ENCODE data around the gene BRD1.

DNA sequence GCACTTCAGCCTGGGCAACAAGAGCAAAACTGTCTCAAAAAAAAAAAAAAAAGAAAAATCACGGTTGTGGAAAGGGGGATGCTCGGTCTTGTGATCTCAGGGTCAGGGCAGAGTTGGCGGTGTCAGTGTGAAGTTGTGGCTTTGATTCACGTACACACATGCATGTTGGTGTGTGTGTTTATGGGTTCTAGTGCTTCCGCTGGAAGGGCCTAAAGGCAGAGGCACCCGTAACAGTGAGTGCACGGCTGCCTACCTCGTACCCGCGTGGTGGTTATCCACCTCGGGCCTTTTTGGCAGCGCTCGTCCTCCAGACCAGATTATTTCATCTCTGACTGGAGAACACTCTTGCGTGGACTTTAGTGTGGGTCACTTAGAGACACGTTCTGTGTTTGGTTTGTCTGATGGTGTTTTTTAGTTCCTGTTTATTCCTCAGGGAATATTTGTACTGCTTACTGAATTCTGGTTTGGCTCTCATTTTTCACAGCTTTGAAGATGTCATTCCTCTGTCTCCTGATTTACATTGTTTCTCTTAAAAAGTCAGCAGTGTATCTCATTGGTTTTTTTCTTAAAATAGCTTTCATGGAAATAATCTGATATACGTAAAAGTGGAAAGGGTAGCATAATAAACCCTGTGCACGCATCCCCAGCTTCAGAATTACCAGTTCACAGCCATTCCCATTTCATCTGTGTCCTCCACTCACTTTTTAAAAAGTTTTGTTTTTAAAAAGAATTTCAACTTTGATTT is 41.6 kb upstream of the BRD1 start:
- TF ChIP-seq, protein P1, sequence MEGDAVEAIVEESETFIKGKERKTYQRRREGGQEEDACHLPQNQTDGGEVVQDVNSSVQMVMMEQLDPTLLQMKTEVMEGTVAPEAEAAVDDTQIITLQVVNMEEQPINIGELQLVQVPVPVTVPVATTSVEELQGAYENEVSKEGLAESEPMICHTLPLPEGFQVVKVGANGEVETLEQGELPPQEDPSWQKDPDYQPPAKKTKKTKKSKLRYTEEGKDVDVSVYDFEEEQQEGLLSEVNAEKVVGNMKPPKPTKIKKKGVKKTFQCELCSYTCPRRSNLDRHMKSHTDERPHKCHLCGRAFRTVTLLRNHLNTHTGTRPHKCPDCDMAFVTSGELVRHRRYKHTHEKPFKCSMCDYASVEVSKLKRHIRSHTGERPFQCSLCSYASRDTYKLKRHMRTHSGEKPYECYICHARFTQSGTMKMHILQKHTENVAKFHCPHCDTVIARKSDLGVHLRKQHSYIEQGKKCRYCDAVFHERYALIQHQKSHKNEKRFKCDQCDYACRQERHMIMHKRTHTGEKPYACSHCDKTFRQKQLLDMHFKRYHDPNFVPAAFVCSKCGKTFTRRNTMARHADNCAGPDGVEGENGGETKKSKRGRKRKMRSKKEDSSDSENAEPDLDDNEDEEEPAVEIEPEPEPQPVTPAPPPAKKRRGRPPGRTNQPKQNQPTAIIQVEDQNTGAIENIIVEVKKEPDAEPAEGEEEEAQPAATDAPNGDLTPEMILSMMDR (IDR thresholded peaks at IDR 0.05; ENCODE audit: poor library complexity), result no peak
- no peak for TF ChIP-seq EZH2 (IDR thresholded peaks at IDR 0.05; ENCODE audit: borderline replicate concordance)
- no peak for TF ChIP-seq EZH2phosphoT487 (IDR thresholded peaks at IDR 0.05; ENCODE audit: low read depth, severe bottlenecking, unreplicated experiment)
